HG03039 (cell line): ENCODE results near the gene CAGE1.

Experiments used
- ATAC-seq: cut with Tn5 transposase; IDR thresholded peaks from one replicate; pipeline ENCODE4 v1.9.1; 2021; ENCODE audit warnings: mild to moderate bottlenecking, moderate library complexity; ENCODE audit not compliant: unreplicated experiment

Gene CAGE1

DNA sequence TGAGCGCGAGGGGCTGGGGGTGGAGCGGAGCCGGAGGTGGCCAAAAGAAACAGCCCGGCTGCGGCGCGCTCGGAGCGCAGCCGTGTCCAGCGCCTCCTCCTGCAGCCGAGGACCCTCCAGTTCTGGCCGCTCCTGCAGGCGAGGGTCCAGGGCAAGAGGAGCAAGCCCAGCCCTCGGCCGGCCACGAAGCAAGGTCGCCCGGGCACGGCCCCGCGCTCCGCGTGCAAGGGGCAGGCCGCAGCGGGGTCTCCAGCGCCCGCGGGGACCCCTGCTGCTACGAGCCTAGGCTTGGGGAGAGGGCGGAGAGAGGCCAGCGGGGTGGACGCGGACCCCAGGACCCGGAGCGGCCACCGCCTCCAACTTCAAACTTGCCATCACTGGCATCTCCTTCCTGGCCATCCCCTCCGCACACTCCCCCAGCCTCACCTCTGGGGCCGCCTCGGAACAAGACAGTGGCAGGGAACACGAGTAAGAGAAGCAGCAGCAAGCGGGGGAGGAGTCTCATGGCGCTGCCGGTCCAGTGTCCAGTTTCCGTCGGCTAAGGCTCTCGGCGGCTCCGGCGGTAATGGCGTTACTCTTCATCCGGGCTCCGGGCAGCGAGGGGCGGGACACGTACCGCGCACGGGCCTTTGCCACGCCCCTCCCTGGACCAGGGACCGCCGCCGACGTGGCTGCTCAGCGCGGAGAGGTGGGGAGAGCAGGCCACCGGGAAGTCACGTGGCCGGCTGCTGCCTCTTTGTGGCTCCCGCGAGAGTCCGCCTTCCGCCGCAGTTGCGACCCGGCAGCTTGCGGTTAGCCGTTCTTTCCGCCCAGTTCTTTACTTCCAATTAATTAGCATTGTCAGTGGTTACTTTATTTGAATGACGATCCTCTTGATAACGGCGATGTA lies 76.7 kb downstream of the CAGE1 start, which contains the start of gene SSR1:
TSS of gene SSR1 (minus strand) at position 584 of the 889 bp plus-strand sequence. CDS start at position 505, 79 bp downstream.
- ATAC-seq: peak; percentile 98

DNA sequence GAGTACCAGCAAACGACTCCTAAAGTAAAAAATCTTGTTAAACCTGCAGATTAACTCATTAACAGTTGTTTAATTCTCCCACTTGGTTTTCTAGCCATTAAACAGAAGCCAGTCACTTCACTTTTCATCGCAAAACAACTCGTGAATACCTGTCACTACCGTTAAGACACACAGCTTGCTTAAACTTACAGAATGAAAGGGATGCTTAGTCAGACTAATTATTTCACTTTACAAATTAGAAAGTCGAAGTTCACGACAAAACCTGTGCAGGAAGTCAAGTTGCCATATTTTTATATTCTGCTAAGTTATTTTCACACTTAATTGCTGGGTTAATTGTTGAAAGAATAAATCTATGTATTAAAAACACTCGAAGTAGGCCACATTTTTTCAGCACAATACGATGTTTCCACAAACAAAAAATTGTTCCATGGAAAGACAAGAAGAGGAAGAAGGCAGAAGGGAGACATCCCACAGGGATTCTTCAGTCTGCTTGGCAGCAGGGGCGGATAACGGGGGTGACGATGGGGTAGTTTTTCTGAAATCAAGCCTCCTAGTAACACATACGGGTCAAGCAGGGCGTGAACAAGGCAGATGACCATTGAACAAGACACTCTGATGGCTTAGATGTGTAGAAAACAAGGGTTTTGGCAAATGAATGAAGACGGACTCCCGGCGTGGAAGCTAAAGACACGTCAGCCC lies 77.5 kb downstream of the CAGE1 start:
- no peak for ATAC-seq

GRCh38 chr6:7311176-7311575 lies 78.4 kb downstream of the CAGE1 start:
- no peak for ATAC-seq

GRCh38 chr6:7309050-7309449 lies 80.5 kb downstream of the CAGE1 start:
- no peak for ATAC-seq

DNA sequence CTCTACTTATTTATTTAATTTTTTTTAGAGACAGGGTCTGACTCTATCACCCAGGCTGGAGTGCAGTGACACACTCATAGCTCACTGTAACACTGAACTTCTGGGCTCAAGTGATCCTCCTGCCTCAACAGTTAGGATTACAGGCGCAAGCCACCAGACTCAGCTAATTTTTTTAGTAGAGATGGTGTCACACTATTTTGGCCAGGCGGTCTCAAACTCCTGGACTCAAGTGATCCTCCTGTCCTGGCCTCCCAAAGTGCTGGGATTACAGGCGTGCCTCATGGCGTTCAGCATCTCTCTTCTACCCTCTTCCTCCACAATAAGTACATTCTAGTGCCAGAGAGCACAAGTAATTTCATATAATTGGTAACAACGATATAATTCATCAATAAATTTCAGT lies 82.0 kb downstream of the CAGE1 start:
- no peak for ATAC-seq

GRCh38 chr6:7304821-7305220 lies 84.7 kb downstream of the CAGE1 start:
- no peak for ATAC-seq

DNA sequence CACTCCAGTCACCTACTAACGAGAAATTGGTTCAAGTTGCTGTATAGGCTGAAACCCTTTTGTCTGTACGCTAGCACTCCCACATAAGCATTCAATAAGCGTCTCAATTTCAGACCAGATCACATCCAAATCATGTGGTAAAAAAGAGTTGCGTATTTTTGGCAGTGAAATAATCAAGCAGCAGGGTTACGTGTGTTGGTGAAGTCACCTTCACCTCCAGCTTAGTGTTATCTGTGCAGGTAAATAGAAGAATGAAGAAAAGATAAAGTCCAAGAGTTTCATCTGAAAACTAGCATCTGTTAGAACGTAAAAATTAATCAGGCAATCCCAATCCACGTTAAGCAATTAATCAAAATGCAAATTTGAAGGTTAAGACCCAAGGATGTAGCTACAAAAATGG lies 87.8 kb downstream of the CAGE1 start:
- ATAC-seq: no peak

GRCh38 chr6:7300926-7301325 lies 88.6 kb downstream of the CAGE1 start:
- no peak for ATAC-seq

DNA sequence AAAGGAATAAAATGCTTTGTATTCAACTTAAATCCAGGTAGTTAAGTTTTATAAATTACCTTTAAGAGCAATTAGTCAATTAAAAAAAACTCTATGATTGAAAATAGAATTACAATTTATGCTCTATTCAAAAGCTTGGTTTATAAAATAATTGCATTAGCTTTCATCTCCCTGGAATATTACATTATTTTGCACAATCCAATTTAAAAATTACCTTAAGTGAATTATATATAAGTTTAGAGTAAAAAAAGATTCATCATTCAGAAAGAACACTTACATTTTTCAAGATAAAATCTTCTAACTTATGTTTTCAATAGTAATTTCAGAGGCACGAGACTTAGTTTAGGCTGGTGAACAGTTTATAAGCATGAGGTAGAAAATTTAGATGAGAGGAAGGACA lies 91.4 kb downstream of the CAGE1 start:
- ATAC-seq: no peak

DNA sequence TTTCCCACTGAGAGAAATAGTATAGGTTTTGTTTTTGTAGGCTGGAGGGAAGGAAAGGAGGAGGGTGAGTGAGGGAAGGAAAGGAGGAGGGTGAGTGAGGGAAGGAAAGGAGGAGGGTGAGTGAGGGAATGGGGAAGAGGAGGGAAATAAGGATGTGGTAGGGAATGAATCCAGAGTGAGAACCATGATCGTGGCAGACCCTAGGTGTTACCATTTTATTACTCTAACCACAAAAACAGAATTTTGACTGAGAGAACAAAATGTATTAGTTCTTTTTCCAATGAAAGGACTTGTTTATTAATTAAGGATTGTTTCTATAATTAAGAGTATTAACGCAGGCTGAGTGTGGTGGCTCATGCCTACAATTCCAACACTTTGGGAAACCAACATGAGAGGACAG lies 92.9 kb downstream of the CAGE1 start:
- no peak for ATAC-seq

- no peak for ATAC-seq
Measured at GRCh38 chr6:7295916-7296315, 93.6 kb downstream of the CAGE1 start.

GRCh38 chr6:7292596-7293255 lies 96.8 kb downstream of the CAGE1 start:
- ATAC-seq: no peak

- no peak for ATAC-seq
Measured at GRCh38 chr6:7290079-7290478, 99.5 kb downstream of the CAGE1 start.

- no peak for ATAC-seq
Measured at GRCh38 chr6:7285416-7285815, 104.1 kb downstream of the CAGE1 start.

DNA sequence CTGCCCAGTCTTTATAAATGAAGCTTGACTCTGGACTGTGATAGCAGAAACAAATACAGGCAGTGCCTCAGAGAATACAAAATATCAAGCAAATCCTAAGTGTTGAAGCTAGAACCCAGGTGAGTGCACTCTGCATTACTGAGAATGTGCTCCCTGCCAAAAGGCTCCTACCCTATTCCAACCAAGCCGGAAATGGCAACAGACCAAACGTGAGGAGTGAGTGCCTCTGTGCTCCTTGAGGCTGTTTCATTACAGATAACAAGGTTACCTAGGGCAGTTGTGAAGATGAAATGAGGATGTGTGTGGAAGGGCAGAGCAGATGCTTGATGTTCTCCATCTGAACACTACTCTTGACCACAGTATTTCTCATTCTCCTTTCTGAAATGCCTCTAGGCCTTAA lies 105.9 kb downstream of the CAGE1 start:
- no peak for ATAC-seq

GRCh38 chr6:7282097-7282906 lies 107.2 kb downstream of the CAGE1 start:
- ATAC-seq: no peak
